Sigmoid colon (tissue), 4 donors: ENCODE data around the gene SLC7A5.
A peak's percentile ranks its signal among the peaks of the same experiment; 100 is the strongest.
"Not testable (repeated sequence)": the region's sequence is repeated elsewhere in the genome, so short reads cannot be mapped to it uniquely, and the experiment has no call there.

ENCODE experiments used
- CTCF ChIP-seq, 4 experiments: fragments of 450-650 bp in 3 of 4; fragments of 200-600 bp in 1 of 4; IDR thresholded peaks; one replicate each; pipeline ENCODE4 v1.5.1; 2016 to 2019; ENCODE audit warnings: antibody characterized with exemption in 4 of 4, mild to moderate bottlenecking in 3 of 4, moderate library complexity in 2 of 4
- EP300 ChIP-seq, 4 donors: sonication (generic); formaldehyde crosslinking; IDR thresholded peaks; one replicate each; pipeline ENCODE4 v1.6.1; 2017; ENCODE audit warnings: antibody characterized with exemption in 4 of 4
- POLR2A ChIP-seq, 2 donors: fragments of 450-650 bp; IDR thresholded peaks; one replicate each; pipeline ENCODE4 v1.6.1; 2016; ENCODE audit warnings: antibody characterized with exemption in 2 of 2, mild to moderate bottlenecking in 2 of 2, moderate library complexity in 2 of 2
- POLR2AphosphoS5 ChIP-seq, 4 donors: sonication (generic); formaldehyde crosslinking; IDR thresholded peaks; one replicate each; pipeline ENCODE4 v1.6.1; 2017; ENCODE audit warnings: antibody characterized with exemption in 4 of 4

GRCh38 chr16:87869061-87869878, at the start of gene SLC7A5:
- TF ChIP-seq CTCF, EP300, POLR2A (IDR thresholded peaks at IDR 0.05): not testable (repeated sequence)
- peak in 2 of 4 donors; percentile 76 to 78 for TF ChIP-seq POLR2AphosphoS5 (IDR thresholded peaks at IDR 0.05)
